ENCODE measurements around the gene SLC39A3. TPM values are rescaled to one million over a fixed set of nuclear protein-coding genes. Genes with fewer than 3 reads are reported as not detected.

SLC39A3 gene
- total RNA-seq, 1 donor from 2014 or later: 14.2 TPM

GRCh38 chr19:2769218-2769617, 29.4 kb upstream of the SLC39A3 start:
- DNase-seq (ENCODE audit: low read depth in 2 of 2): no peak

DNA sequence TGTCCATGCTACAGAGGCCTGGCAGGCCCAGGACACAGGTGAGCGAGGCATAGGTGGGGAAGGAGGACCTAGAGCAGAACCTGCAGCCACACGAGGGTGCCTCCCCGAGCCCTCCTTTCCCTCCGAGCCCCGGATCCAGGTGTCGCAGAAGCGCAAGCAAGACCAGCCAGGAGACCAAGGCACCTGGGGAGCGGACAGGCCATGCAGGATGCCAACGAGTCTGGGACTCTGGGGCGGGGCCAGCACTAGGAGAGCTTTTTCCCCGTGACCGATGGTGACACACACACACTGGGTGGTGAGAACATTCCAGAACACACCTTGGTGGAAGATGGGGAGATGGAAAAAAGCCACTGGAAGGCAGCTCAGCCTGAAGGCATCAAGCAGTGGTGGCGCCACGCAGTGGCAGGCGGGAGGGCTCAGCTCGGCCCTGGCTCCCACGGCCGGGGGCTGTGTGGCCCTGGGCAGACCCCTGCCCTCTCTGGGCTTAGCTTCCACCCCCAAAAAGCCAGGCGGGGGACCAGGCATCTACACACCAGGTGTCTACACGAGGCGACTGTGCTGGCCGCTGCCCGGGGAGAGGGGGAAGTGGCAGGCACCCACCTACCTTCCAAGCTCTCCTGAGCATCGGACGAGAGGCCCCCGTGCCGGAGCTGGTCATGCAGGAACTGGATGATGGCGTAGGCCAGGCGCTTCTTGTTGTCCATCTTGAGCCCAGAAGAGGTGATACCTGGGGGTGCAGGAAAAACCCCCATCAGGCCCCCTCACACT, 28.7 kb upstream of the SLC39A3 start:
- no peak for DNase-seq (ENCODE audit: low read depth in 2 of 2)

DNA sequence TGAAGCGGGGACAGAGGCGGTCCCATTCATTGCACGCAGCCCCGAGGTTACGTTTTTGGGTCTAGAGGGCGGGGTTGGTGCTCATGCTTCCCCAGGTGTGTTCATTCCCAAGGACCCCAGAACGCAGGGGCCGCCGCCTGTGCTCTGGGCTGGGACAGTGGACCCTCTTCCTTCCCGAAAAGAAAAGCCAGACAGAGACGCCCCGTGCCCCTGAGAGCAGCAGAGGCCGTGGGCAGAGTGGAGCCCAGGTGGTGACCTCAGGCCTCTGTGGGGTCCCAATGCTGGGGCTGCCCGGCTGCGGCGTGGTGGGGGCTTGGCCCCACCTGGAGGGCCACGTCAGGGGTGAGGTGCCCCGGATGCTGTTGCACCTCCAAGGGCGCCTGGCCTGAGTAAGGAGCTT, 27.9 kb upstream of the SLC39A3 start:
- DNase-seq (ENCODE audit: low read depth in 2 of 2): no peak

- DNase-seq (ENCODE audit: low read depth in 2 of 2): no peak
These were observed 27.0 kb upstream of the SLC39A3 start for GRCh38 chr19:2766594-2767372.

DNA sequence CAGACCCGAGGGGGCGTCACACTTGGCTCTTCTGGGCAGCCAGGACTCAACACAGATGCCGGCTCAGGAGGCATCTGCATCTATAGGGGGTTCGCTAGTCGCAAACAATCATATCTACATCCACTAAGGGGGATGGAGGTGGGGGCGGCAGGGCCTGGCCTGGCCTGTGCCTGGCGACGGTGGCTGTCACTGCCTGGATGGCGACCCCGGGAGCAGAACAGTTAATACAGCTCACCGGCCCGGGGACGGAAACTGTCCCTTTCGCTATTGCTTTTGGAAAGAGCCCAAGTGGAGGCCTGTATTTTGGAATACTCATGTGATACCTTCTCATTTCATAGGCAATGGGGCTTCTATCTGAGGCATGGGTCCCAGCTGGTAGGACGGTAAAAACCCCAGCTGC, 25.6 kb upstream of the SLC39A3 start:
- DNase-seq (ENCODE audit: low read depth in 2 of 2): peak in 1 of 2 donors; percentile 20

DNA sequence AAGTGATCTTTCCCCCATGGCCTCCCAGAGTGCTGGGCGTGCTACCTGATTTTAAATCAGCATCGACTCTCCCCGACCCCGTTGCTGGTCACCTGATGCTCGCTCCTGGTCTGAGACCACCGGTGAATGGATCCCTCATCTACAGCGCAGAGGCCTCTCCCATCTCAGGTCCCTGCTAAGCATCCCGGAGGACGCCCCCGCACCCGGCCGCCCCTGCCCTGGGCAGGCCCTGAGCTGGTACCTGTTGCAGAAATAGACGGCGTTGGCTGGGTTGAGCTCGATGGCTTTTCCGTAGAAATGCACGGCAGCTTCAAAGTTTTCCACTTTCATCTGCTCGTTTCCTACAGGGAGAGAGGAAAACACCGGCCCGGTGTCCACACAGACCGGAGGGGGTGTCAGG, 25.1 kb upstream of the SLC39A3 start:
- DNase-seq (ENCODE audit: low read depth in 2 of 2): peak in 1 of 2 donors; percentile 25

GRCh38 chr19:2763687-2764086, 23.9 kb upstream of the SLC39A3 start:
- DNase-seq (ENCODE audit: low read depth in 2 of 2): no peak

GRCh38 chr19:2762783-2763496, 23.1 kb upstream of the SLC39A3 start:
- no peak for DNase-seq (ENCODE audit: low read depth in 2 of 2)

DNA sequence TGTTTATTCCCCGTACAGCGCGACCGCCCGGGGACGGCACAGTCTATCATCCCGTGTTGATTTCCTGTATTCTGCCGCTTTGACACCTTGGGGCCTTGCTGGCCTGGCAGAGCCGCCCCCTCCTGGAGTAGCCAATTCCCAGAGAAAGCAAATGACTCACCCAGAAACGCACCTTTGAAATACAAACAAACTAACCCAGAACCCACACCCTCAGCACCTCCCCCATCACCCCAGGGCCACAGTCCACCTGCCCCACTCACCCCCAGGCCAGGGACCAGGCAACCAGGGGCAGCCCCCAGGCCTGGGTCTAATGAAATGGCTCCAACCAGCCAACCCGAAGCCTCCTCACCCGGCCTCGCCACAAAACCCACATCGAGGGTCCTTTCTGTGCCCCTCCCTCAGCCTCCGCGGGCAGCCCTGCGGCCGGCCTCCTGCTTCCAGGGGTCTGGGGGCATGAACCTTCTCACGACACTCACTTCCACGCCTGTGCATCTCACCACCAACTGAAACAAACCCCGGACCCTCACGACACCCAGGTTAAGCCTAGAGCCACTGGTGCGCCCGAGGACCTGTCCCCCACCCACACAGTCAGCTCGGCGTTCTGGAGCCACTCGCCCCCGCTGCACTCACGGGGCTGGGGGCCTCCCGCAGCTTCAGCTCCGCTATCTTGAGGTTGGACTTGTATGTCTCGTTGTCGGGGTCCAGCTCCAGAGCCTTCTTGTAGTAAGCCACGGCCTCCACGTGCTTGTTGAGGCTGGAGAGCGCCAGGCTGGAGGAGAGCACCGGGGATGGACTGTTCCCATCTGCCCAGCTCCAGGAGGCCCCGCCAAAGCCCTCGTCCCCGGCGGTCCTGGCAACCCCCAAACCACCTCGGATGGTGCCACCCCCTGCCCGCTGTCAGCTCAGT, 22.3 kb upstream of the SLC39A3 start:
- no peak for DNase-seq (ENCODE audit: low read depth in 2 of 2)

- DNase-seq (ENCODE audit: low read depth in 2 of 2): no peak
These were observed 21.5 kb upstream of the SLC39A3 start for GRCh38 chr19:2761309-2761677.

GRCh38 chr19:2759965-2760364, 20.1 kb upstream of the SLC39A3 start:
- no peak for DNase-seq (ENCODE audit: low read depth in 2 of 2)

- no peak for DNase-seq (ENCODE audit: low read depth in 2 of 2)
These were observed 19.5 kb upstream of the SLC39A3 start for GRCh38 chr19:2759362-2759761.

GRCh38 chr19:2758601-2759313, 18.9 kb upstream of the SLC39A3 start:
- no peak for DNase-seq (ENCODE audit: low read depth in 2 of 2)

DNA sequence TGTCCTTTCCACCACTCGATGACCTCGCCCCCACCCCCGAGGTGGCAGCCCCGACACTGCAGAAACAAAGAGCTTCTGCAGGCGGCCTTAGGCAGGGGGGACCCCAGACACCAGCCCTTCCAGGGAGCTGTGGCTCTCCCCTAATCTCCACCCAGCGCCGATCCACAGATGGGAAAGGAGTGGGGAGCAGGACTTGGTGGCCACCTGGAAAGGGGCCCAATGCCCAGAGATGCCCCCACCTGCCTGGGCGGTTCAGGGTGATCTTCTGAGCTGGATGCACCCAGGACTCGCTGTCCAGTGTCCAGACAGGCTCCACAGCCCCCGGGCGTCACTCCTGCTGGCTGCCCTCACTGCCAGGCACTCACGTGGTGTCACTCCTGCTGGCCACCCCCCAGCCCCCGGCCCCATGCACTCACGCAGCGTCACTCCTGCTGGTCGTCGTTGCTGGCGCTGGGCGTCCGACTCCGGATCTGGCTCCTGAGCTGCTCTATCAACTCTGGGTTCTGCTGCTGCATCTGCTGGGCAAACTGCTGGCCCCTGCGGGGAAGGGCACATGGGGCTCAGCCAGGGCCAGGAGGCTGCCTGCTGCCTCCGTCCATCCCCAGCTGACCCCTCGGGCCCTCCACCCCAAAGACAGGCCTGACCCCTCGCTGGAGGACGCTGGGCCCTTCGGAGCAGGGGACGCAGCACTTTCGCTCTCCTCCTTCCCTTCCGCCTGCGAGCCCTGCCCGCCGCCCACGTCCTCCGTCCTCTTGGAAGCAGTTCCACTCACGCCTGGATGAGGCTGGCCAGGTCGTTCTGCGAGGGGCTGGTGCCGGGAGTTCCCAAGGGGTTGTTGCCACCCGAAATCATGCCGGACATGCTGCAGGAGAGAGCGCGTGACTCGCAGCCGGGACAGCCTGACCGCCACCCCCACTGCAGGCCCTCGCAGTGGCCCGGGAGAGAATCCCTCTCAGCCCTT, 17.4 kb upstream of the SLC39A3 start:
- DNase-seq (ENCODE audit: low read depth in 2 of 2): no peak

DNA sequence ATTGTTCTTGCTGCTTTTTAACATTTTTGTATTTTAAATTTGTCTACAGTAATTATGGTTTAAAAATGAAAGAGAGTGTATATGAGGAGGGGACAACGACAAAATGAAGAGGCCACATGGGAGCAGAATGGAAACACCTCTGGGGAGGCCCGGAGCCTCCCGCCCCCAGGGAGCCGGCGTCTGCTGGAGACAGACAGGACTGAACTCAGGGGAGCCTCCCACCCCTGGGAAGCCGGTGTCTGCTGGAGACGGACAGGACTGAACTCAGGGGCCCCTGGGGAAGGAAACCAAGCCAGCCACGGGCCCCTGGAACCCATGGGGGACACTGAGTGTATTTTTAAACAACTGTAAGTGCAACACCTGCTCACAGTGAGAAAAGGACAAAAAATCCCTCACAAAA, 16.7 kb upstream of the SLC39A3 start:
- DNase-seq (ENCODE audit: low read depth in 2 of 2): no peak

- no peak for DNase-seq (ENCODE audit: low read depth in 2 of 2)
These were observed 16.0 kb upstream of the SLC39A3 start for GRCh38 chr19:2755811-2756210.

GRCh38 chr19:2755448-2755705, 15.6 kb upstream of the SLC39A3 start:
- no peak for DNase-seq (ENCODE audit: low read depth in 2 of 2)

DNA sequence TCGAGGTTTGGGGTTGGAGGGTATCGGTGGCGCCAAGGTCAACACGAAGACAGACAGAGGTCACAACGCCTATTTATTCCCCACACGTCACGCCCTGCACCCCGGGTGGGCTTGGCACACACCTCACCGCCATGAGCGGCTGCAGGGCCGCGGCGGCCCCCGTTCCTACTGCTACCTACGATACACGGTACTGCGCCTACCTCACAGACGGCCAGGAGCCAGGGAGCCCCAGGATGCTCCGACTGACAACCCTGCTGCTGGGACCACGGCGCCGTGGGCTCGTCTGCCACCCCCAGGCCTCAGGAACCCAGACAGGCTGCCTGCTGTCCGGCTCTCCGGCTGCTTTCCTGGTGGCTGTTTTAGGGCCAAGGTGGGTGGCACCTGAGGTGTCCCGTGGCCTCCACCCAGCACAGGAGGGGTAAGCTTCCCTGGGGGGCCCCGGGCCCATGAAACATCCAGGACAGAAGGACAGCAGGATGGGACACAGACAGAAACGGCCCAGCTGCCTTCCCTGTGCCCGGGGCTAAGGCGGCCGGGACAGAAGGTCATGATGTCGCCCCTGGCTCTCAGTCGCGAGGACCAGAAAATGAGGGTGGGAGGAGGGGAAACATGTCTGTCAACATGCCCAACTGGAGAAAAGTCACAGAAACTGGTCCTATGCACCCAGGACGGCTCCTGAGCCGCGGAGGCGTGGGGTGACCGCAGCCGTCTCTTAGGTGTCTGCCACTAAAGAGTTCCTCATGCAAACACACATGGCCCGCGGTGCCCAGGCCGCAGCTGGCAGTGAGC, 15.0 kb upstream of the SLC39A3 start:
- no peak for DNase-seq (ENCODE audit: low read depth in 2 of 2)

GRCh38 chr19:2751438-2751830, 11.6 kb upstream of the SLC39A3 start:
- DNase-seq (ENCODE audit: low read depth in 2 of 2): no peak
